Panc1 (cell line): Measurements from ENCODE around the gene NOP10.

Source experiments
- CTCF ChIP-seq: fragments of 450-650 bp; IDR thresholded peaks from 2 replicates; pipeline ENCODE4 v1.5.1; 2017; ENCODE audit warnings: mild to moderate bottlenecking
- POLR2AphosphoS5 ChIP-seq: IDR thresholded peaks from 2 replicates; pipeline ENCODE4 v1.6.1; 2012; ENCODE audit warnings: mild to moderate bottlenecking, low read depth, low read length, moderate library complexity
- REST ChIP-seq, 2 experiments: IDR thresholded peaks; 2 replicates each; pipeline ENCODE4 v1.6.1; 2011 to 2012; ENCODE audit warnings: low read depth in 2 of 2, control low read depth in 1 of 2, low read length in 1 of 2, mild to moderate bottlenecking in 1 of 2, moderate library complexity in 1 of 2; ENCODE audit not compliant: insufficient read depth in 1 of 2
- SIN3A ChIP-seq: IDR thresholded peaks from 2 replicates; pipeline ENCODE4 v1.6.1; 2012; ENCODE audit warnings: low read depth, mild to moderate bottlenecking, low read length, moderate library complexity, borderline replicate concordance; ENCODE audit not compliant: insufficient read depth
- TCF7L2 ChIP-seq: IDR thresholded peaks from 2 replicates; pipeline ENCODE4 v1.6.1; 2011; ENCODE audit warnings: mild to moderate bottlenecking, low read depth, low read length, inconsistent platforms

- TF ChIP-seq CTCF (no peak), POLR2AphosphoS5 (no peak), REST (IDR thresholded peaks at IDR 0.05; ENCODE audit: insufficient read depth in 1 of 2, low read depth in 2 of 2, low read length in 1 of 2) (no peak), TCF7L2 (no peak), SIN3A (no peak)
Measured at GRCh38 chr15:34348735-34349300, 5.9 kb upstream of the NOP10 start.
